GM21381 (cell line): ENCODE data around the gene MTUS2.

Experiments
- ATAC-seq: cut with Tn5 transposase; IDR thresholded peaks from one replicate; pipeline ENCODE4 v1.9.1; 2021; ENCODE audit warnings: mild to moderate bottlenecking, moderate library complexity; ENCODE audit not compliant: unreplicated experiment

Gene MTUS2

GRCh38 chr13:29499506-29500165 is 679.5 kb downstream of the MTUS2 start:
- ATAC-seq: no peak

GRCh38 chr13:29500386-29500785 is 680.2 kb downstream of the MTUS2 start:
- no peak for ATAC-seq

DNA sequence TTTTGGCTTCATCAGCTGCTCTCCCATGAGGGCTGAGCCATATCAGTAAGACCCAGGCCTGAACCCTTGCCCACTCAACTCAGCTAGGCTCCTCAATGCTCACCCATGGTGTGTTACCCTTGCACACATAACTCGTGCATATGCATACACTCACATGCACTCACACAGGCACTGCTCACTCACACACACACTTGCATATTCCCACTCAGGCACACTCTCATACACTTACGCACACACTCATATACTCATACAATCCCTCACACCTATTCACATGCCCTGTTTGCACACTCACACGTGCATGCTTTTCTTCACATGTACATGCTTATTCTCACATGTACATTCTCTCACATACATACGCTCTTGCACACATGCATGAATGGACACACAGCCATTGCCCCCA is 681.5 kb downstream of the MTUS2 start:
- ATAC-seq: no peak

DNA sequence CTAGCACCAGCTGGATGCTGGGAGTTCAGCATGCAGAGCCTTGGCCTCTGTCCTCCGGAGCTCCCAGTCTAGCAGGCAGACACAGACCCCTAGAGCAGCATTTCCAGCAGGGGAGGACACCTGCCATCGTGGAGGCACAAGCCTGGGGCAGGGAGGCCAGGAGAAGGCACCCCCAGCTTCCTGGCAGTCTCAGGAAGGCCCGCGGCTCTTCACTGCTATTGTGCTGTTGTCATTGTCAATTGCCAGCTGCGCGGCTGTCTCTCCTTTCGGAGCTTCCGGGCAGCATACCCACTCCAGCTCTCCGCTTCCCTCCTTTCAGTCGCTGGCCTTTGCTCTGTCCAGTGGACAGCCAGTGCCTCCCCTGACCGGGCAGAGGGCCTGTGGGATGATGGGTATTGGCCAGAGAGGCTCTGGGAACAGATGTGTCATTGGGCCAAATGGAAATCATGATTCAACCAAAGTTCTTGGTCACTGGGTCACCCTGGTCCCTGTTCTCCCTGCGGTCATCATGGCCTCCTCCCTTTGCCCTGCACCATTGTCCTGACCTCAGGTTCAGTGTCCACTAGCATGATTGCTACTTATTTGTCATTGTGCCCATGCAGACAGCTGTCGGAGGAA is 682.4 kb downstream of the MTUS2 start:
- ATAC-seq: no peak

GRCh38 chr13:29503041-29503837 is 683.1 kb downstream of the MTUS2 start:
- no peak for ATAC-seq

- ATAC-seq: no peak
Measured at GRCh38 chr13:29504691-29505090, 684.6 kb downstream of the MTUS2 start.

GRCh38 chr13:29505511-29505910 is 685.4 kb downstream of the MTUS2 start:
- no peak for ATAC-seq

GRCh38 chr13:29505950-29506349 is 685.8 kb downstream of the MTUS2 start:
- ATAC-seq: no peak

DNA sequence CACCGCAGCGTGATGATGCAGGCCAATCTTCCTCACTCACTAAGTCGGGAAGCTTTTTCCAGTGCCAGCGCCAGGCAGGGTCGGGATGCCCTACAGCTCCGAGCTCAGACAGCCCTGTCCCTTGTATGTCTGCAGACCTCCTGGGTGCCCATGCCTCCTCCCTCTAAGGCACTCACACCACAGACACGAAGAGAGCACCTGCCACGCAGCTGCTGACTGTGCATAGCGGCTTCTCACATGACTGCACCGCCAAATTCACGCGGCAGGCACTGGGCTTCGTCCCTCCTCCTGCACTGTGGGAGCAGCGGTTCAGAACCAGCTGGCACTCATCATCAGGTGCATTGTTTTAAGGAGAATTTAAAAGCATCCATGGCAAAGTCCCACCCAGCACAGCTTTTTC is 687.2 kb downstream of the MTUS2 start:
- no peak for ATAC-seq

DNA sequence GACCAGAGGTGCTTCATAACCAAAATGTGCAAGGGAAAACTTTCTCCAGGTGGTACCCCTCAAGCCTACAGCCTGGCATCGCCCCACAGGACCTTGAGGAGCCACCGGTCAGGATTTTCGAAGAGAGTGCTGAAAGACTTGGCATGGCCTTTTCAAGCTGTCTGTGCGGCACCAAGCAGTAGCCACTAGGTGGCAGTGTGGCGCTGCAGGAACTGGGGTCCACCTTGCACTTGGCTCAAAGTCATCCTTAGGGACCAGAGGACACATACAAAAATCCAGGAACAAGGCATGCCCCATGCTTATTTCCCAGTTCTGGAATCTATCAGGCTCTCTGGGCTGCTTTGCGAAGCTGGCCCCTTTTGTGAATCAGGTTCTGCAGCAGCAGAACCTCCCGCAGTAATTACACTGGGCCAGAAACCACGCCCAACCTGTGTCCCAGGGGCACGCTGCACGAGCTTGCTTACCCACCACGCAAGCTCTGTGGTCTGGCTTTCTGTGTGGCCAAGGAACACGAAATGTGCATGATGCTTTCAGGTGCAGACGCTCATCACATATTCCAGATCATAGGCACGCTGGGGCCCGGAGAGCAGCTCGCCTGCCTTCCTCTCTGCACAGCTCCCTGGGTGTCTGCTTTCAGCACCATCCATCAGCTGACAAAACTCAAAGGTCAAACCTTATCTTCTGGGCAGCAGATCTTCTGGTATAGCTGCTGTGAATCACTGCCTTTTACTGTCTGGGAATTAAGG is 688.2 kb downstream of the MTUS2 start:
- ATAC-seq: peak; percentile 70

- no peak for ATAC-seq
Measured at GRCh38 chr13:29508876-29509252, 688.7 kb downstream of the MTUS2 start.

- ATAC-seq: no peak
Measured at GRCh38 chr13:29509999-29510589, 690.0 kb downstream of the MTUS2 start.

DNA sequence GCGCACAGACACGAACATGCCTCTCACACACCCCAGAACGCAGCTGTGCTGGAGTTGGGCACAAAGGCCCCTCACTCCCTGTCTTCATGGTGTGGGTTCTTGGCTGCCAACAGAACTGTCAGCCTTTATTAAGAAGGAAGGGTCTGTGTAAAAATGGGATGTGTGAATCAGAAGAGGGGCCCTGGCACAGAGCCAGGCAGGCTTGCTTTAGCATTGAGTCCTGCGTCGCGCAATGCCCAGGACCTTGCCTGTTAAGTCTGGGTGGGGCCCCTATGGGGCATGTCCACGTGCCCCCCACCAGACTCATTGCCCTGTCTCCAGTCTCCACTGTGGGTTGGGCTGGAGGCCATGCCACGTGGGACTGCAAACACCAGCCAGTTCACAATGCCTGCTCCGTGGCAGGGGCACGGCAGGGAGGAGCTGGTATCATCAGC is 690.5 kb downstream of the MTUS2 start:
- ATAC-seq: no peak

DNA sequence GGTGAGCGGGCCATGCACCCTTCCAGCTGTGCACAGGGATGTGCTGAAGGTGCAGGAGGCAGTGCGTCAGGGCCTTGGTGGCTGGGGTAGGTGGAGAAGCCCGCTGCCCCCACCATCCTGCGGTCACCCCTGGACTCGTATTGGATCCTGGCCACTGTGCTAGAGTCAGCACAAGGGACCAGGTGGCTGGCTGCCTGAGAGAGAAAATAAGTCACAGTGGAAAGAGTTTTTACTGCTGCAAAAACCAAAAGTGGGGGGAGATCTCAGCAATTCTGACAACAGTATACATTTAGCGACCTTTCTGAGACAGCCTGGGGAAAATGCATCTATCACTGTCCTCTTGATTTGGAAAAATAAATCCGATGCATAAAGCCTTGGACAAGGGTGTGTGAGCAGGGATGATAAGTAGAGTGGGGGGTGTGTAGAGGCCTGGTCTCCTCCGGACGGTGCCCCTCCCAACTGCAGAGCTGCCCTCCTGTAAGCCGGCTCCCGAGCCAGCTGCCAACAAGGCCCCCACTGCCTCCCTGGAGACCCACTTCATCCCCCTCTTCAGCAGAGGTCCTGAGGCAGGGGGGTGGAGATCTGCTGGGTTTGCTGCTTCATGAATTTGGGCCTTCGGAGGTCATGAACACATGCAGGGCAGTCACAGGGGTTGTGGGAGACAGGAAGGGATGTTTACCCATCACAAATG is 691.1 kb downstream of the MTUS2 start:
- no peak for ATAC-seq

DNA sequence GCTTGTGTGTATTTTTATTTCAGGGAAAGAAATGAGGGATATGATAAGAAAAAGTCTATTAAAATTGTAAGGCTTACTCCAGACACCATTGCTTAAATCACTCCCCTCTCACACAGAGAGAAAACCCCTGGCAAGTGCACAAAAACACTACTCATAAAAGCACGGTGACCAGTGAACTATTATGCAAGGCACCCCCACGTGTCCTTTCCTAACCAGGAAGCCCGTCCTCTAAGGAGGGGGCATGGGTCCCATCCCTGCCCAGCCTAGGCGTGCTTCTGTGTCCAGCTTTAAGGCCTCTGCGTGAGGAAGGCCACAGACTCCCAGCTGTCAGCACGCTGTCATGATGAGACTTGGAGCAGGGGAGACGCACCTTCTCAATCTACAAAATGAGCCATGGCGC is 691.8 kb downstream of the MTUS2 start:
- no peak for ATAC-seq

- no peak for ATAC-seq
Measured at GRCh38 chr13:29513002-29513980, 693.2 kb downstream of the MTUS2 start.

DNA sequence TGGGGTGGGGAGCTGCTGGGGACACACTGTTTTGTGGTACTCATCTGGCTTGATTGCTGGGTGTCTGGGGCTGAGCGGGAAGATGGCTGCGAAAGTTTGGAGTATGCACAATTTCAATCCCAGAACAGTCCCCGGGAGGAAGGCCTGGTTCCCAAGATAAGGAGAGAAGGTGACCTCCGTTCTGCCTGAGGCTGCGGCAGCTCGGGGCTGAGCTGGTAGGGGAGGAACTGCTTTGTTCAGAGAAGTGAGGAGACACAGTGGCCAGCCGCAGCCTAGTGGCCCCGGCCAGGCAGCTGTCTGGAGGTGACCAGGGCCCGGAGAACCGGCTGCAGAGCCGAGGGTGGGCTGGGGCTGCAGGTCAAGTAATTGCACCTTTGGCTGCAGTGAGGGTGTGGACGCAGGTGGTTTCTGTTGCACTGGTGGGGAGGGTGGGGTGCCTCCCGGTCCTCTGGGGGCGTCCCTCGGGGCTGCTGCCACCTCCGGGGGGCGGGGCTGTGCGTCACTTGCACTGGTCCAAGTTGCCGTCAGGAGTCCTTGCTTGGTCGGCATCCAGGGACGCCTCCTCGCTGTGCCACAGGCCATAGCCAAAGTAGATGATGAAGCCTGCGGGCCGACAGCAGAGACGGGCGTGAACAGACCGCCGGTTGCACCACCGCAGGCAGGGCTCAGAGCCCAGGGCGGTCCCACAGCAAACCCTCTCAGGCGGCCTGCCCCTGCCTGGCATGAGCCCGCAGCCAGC is 694.0 kb downstream of the MTUS2 start:
- ATAC-seq: no peak

DNA sequence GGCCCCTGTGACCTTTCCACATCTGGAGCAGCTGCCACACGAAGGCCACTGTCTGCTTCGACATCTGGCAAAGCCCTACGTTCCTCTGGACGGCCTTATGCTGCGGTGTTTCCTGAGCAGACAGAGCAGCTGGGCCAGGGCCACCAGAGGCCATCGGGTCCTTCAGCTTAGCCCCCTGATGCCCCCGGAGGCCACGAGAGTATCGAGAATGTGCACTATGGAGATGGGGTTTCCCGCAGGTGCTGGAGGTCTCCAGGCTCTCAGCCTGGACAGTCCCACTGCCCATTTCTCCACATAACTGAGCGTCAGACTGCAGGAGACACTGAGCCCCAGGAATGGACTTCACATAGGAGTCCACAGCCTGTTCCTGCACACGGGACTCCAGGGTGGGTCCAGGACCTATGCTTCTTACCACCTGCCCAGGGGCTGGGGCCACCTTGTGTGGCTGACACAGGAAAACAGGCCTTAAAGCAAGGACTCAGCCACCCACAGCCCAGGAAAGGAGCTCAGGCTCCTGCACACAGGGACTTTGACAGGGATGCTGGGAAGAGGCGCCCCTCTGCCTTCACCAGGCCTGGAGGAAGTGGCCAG is 694.7 kb downstream of the MTUS2 start:
- ATAC-seq: no peak
